Neuronal stem cell (in vitro differentiated cells): ENCODE results near the gene RBL2. TPM values are rescaled to one million over a fixed set of nuclear protein-coding genes. Genes with fewer than 3 reads are reported as not detected.
"Not testable (repeated sequence)": the region's sequence is repeated elsewhere in the genome, so short reads cannot be mapped to it uniquely, and the experiment has no call there.

Experiments used
- DNase-seq: peaks from one replicate; pipeline ENCODE4 v3.0.0-alpha.2; 2013; ENCODE audit warnings: low spot score
- H2AFZ ChIP-seq: one replicate; pipeline ENCODE4 v1.6.1; 2013; ENCODE audit warnings: mild to moderate bottlenecking, low read length, inconsistent platforms
- H2AK5ac ChIP-seq: 2 replicates; pipeline ENCODE4 v1.6.1; 2013; ENCODE audit warnings: low read depth, mild to moderate bottlenecking, inconsistent platforms, low read length, moderate library complexity, mixed read lengths
- H2BK120ac ChIP-seq: 2 replicates; pipeline ENCODE4 v1.6.1; 2013; ENCODE audit warnings: low read depth, mild to moderate bottlenecking, inconsistent platforms, low read length, moderate library complexity, mixed read lengths
- H2BK12ac ChIP-seq: one replicate; pipeline ENCODE4 v1.6.1; 2013; ENCODE audit warnings: low read length, inconsistent platforms
- H2BK15ac ChIP-seq: 2 replicates; pipeline ENCODE4 v1.6.1; 2013; ENCODE audit warnings: mild to moderate bottlenecking, low read length, inconsistent platforms, mixed read lengths
- H2BK5ac ChIP-seq: one replicate; pipeline ENCODE4 v1.6.1; 2013; ENCODE audit warnings: inconsistent platforms, mild to moderate bottlenecking, low read length, moderate library complexity
- H3K14ac ChIP-seq: one replicate; pipeline ENCODE4 v1.6.1; 2013; ENCODE audit warnings: low read length, inconsistent platforms
- H3K18ac ChIP-seq: 2 replicates; pipeline ENCODE4 v1.6.1; 2013; ENCODE audit warnings: low read length, inconsistent platforms
- H3K23ac ChIP-seq: 2 replicates; pipeline ENCODE4 v1.6.1; 2013; ENCODE audit warnings: low read depth, mild to moderate bottlenecking, mixed read lengths, low read length, inconsistent platforms; ENCODE audit not compliant: poor library complexity
- H3K27ac ChIP-seq: replicated peaks from 3 replicates; pipeline ENCODE4 v1.5.1; 2013; ENCODE audit warnings: low read length, inconsistent platforms
- H3K27me3 ChIP-seq, 3 experiments: 2 replicates each; pipeline ENCODE4 v1.6.1; 2013; ENCODE audit warnings: low read length in 3 of 3, mild to moderate bottlenecking in 2 of 3, inconsistent platforms in 1 of 3, low read depth in 1 of 3, mixed read lengths in 1 of 3, moderate library complexity in 1 of 3; ENCODE audit not compliant: control insufficient read depth in 3 of 3, insufficient read depth in 3 of 3
- H3K36me3 ChIP-seq, 2 donors: replicated peaks in 1 of 2; 2 replicates each; pipeline ENCODE4 v1.6.1; 2013; ENCODE audit warnings: low read length in 2 of 2; ENCODE audit not compliant: control insufficient read depth in 2 of 2, insufficient read depth in 2 of 2
- H3K4ac ChIP-seq: 2 replicates; pipeline ENCODE4 v1.6.1; 2013; ENCODE audit warnings: inconsistent platforms, mild to moderate bottlenecking, low read length, moderate library complexity
- H3K4me1 ChIP-seq, 2 donors: 1 replicate in 1 of 2; 2 replicates in 1 of 2; pipeline ENCODE4 v1.6.1; 2013; ENCODE audit warnings: low read length in 2 of 2, low read depth in 1 of 2; ENCODE audit not compliant: control insufficient read depth in 2 of 2, insufficient read depth in 1 of 2
- H3K4me2 ChIP-seq: one replicate; pipeline ENCODE4 v1.6.1; 2013; ENCODE audit warnings: mild to moderate bottlenecking, low read length, inconsistent platforms; ENCODE audit not compliant: insufficient read depth, poor library complexity, severe bottlenecking
- H3K4me3 ChIP-seq, 2 donors: 2 replicates each; pipeline ENCODE4 v1.5.1; 2013; ENCODE audit warnings: low read length in 2 of 2, mild to moderate bottlenecking in 2 of 2, inconsistent platforms in 1 of 2, moderate library complexity in 1 of 2
- H3K79me1 ChIP-seq: one replicate; pipeline ENCODE4 v1.6.1; 2013; ENCODE audit warnings: low read depth, mild to moderate bottlenecking, inconsistent platforms, low read length, moderate library complexity
- H3K9ac ChIP-seq: one replicate; pipeline ENCODE4 v1.6.1; 2013; ENCODE audit warnings: mild to moderate bottlenecking, low read depth, low read length, inconsistent platforms; ENCODE audit not compliant: poor library complexity
- H3K9me3 ChIP-seq, 2 donors: replicated peaks in 1 of 2; 2 replicates each; pipeline versions ENCODE3 to v1.6.1; 2013; ENCODE audit warnings: low read length in 2 of 2, mild to moderate bottlenecking in 2 of 2, inconsistent platforms in 1 of 2, low read depth in 1 of 2, mixed read lengths in 1 of 2, moderate library complexity in 1 of 2; ENCODE audit not compliant: control insufficient read depth in 2 of 2, insufficient read depth in 1 of 2
- H4K8ac ChIP-seq: one replicate; pipeline ENCODE4 v1.6.1; 2013; ENCODE audit warnings: low read depth, mild to moderate bottlenecking, inconsistent platforms, low read length, moderate library complexity
- H4K91ac ChIP-seq: one replicate; pipeline ENCODE4 v1.6.1; 2013; ENCODE audit warnings: low read length, low read depth, mild to moderate bottlenecking, inconsistent platforms; ENCODE audit not compliant: poor library complexity
- WGBS, 2 donors: extraction: QIAGEN DNeasy Blood & Tissue Kit; methylation state at CpG; one replicate each; pipeline ENCODE4 v1.1.7; 2013; ENCODE audit warnings: missing lambda C conversion rate in 2 of 2, mixed read lengths in 1 of 2; ENCODE audit not compliant: insufficient read length in 2 of 2, insufficient replicate concordance in 1 of 2; ENCODE audit errors: extremely low coverage in 2 of 2; 5-methylcytosine and 5-hydroxymethylcytosine counted together
- small RNA-seq: library from polyadenylated mRNA; stranded (forward); fragments of <200 nt; extraction: miRNeasy Mini kit (QIAGEN cat#:217004); gene quantifications from one replicate; pipeline ENCODE3, GENCODE V24; 2013; ENCODE audit not compliant: insufficient read depth

The RBL2 gene

DNA sequence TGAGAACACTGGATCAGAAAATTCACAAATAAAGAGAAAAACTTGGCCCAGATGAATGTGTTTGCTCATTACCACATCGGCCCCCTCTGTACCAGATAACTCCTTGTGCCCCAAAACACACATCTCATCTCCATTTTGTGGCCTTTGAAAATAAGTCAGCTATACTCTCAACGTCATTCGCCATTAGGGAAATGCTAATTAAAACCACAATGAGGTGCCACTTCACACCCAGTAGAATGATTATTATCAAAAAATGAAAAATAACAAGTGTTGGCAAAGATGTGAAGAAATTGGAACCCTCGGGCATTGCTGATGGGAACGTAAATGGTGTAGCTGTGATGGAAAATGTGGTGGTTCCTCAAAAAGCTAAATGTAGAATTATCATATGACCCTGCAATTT is 103.4 kb downstream of the RBL2 start:
- H2BK12ac ChIP-seq, result no peak overlapping the region
- no peak for DNase-seq
- H3K4me3 ChIP-seq, result no peak overlapping the region
- H4K8ac ChIP-seq, result no peak overlapping the region
- no peak overlapping the region for H3K27ac ChIP-seq
- no peak overlapping the region for H3K23ac ChIP-seq
- H2BK120ac ChIP-seq, result no peak overlapping the region
- no peak overlapping the region for H3K4ac ChIP-seq
- H3K27me3 ChIP-seq, result no peaks in the 10 kb centered on the region
- no peak overlapping the region for H3K4me2 ChIP-seq
- H3K9me3 ChIP-seq, result peaks cover 2 to 4% of the 10 kb centered on the region in 2 donors
- H3K36me3 ChIP-seq, result no peaks in the 10 kb centered on the region
- no peak overlapping the region for H3K18ac ChIP-seq
- no peaks in the 10 kb centered on the region for H3K4me1 ChIP-seq
- H2AK5ac ChIP-seq, result no peak overlapping the region
- no peak overlapping the region for H4K91ac ChIP-seq
- H3K79me1 ChIP-seq, result no peaks in the 10 kb centered on the region
- no peak overlapping the region for H2BK5ac ChIP-seq
- H2AFZ ChIP-seq, result no peak overlapping the region
- WGBS, 2 donors, result no CpG with 5 or more reads among the region's 5 CpGs
- no peak overlapping the region for H3K9ac ChIP-seq
- no peak overlapping the region for H2BK15ac ChIP-seq
- H3K14ac ChIP-seq, result no peak overlapping the region

DNA sequence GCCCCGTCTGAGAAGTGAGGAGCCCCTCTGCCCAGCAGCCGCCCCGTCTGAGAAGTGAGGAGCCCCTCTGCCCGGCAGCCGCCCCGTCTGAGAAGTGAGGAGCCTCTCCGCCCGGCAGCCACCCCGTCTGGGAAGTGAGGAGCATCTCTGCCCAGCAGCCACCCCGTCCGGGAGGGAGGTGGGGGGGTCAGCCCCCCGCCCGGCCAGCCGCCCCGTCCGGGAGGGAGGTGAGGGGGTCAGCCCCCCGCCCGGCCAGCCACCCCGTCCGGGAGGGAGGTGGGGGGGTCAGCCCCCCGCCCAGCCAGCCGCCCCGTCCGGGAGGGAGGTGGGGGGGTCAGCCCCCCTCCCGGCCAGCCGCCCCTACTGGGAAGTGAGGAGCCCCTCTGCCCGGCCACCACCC is 105.1 kb downstream of the RBL2 start:
- not testable (repeated sequence) for H4K91ac ChIP-seq, H3K27ac ChIP-seq, H3K18ac ChIP-seq, H2BK5ac ChIP-seq, H3K4me3 ChIP-seq, H2BK12ac ChIP-seq, H3K36me3 ChIP-seq, H3K4me2 ChIP-seq, H3K4ac ChIP-seq, H2BK120ac ChIP-seq, H3K27me3 ChIP-seq, DNase-seq, H3K4me1 ChIP-seq, H2AFZ ChIP-seq, H3K79me1 ChIP-seq, H4K8ac ChIP-seq, H2AK5ac ChIP-seq, H3K14ac ChIP-seq, H3K9me3 ChIP-seq, H2BK15ac ChIP-seq, H3K23ac ChIP-seq, H3K9ac ChIP-seq
- WGBS, 2 donors, result no CpG with 5 or more reads among the region's 27 CpGs

DNA sequence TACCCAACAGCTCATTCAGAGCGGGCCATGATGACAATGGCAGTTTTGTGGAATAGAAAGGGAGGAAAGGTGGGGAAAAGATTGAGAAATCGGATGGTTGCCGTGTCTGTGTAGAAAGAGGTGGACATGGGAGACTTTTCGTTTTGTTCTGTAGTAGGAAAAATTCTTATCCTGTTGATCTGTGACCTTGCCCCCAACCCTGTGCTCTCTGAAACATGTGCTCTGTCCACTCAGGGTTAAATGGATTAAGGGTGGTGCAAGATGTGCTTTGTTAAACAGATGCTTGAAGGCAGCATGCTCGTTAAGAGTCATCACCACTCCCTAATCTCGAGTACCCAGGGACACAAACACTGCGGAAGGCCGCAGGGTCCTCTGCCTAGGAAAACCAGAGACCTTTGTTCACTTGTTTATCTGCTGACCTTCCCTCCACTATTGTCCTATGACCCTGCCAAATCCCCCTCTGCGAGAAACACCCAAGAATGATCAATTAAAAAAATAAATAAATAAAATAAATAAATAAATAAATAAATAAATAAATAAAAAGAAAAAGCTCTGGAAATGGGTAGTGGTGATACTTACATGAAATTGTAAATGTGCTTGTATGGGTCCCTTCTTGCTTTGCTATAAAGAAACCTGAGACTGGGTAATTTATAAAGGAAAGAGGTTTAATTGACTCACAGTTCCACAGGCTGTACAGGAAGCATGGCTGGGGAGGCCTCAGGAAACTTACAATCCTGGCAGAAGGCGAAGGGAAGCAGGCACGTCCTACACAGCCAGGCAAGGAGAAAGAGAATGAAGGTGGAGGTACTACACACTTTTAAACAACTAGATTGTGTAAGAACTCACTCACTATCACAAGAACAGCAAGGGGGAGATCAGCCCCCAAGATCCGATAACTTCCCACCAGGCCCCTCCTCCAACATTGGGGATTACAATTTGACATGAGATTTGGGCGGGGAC is 105.8 kb downstream of the RBL2 start:
- H2AFZ ChIP-seq, H3K9ac ChIP-seq, H2AK5ac ChIP-seq, H2BK15ac ChIP-seq, H3K4me3 ChIP-seq, H4K91ac ChIP-seq, H3K4ac ChIP-seq, H3K14ac ChIP-seq, H4K8ac ChIP-seq, DNase-seq, H2BK5ac ChIP-seq, H3K4me2 ChIP-seq, H3K27me3 ChIP-seq, H2BK120ac ChIP-seq, H3K27ac ChIP-seq, H3K18ac ChIP-seq, H3K9me3 ChIP-seq, H3K79me1 ChIP-seq, H2BK12ac ChIP-seq, H3K23ac ChIP-seq, H3K4me1 ChIP-seq, H3K36me3 ChIP-seq: not testable (repeated sequence)
- no CpG with 5 or more reads among the region's 13 CpGs for WGBS, 2 donors

Small RNA genes lying within 50 kb of the gene (small RNA-seq; reads per million reads assigned to genes)
- gene RNU6-1153P, result not detected
